Measurements from ENCODE around the gene KIN.

The KIN gene

DNA sequence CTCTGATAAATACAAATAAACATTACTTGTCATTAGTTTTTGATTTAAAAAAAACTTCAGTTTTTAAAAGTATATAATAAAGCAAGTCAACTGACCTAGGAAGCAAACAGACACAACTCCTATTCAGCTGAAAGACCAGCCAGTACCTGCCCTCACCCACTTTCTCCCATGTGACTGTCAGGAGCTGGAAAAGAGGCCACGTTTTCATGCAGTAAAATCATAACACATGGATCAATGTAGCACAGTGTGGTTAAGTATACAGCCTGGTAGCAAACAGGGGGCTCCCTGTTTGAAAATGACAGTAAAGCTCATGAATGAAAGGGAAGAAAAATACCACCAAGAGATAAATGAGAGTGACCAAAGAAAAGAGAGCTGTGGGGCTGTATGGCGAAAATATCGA lies 21.6 kb downstream of the KIN start:
- H3K36me3 ChIP-seq, result peaks cover 93% of the 10 kb centered on the region
- H3K27ac ChIP-seq, result no peak overlapping the region
- peaks cover 14 to 16% of the 10 kb centered on the region in 2 experiments for H3K4me1 ChIP-seq (ENCODE audit: control insufficient read depth in 1 of 2, insufficient read depth in 1 of 2, low read depth in 1 of 2, low read length in 1 of 2)
- H3K27me3 ChIP-seq, result no peaks in the 10 kb centered on the region
- H3K4me3 ChIP-seq (ENCODE audit: low read depth in 1 of 2, low read length in 1 of 2), result no peak overlapping the region
- no peak for TF ChIP-seq CTCF (IDR thresholded peaks at IDR 0.05)
- no peaks in the 10 kb centered on the region for H3K9me3 ChIP-seq

GRCh38 chr10:7763929-7764328 lies 23.9 kb downstream of the KIN start:
- Histone ChIP-seq H3K27me3 (no peaks in the 10 kb centered on the region), H3K36me3 (peaks cover 93% of the 10 kb centered on the region), H3K4me3 (ENCODE audit: low read depth in 1 of 2, low read length in 1 of 2) (no peak overlapping the region), H3K9me3 (no peaks in the 10 kb centered on the region), H3K27ac (peak overlapping the region; percentile 63), H3K4me1 (ENCODE audit: control insufficient read depth in 1 of 2, insufficient read depth in 1 of 2, low read depth in 1 of 2, low read length in 1 of 2) (peaks cover 14 to 16% of the 10 kb centered on the region in 2 experiments)
- TF ChIP-seq CTCF (IDR thresholded peaks at IDR 0.05), result no peak

DNA sequence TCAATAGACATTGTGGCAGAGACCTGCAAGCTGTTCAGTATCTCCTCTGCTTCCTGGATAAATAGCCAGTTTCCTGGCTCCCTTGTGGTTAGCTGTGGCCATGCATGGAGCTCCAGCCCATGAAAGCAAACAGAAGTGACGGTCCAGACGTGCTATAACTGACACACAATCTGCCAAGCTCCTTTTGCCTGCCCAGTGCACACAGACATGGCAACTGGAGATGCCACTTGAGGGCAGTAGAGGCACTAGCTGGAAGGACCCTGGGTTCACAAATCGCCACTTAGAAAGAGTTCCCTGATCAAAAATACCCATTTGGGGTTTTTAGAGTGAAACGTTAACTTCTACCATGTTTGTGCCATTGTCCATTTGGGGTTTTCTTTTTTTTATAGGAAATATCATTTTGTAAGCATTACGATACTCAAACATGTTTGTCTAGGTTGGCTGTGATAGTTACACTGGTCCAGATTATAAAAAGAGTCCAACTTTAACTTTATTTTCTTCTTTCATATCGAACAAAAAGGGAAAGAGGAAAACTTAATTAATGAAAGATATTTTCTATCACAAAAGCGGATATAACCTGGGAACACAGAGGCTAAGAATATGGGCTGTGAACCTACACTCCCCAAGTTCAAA lies 31.3 kb downstream of the KIN start:
- H3K27me3 ChIP-seq, result no peaks in the 10 kb centered on the region
- no peak for TF ChIP-seq CTCF (IDR thresholded peaks at IDR 0.05)
- peaks cover 89% of the 10 kb centered on the region for H3K36me3 ChIP-seq
- no peaks in the 10 kb centered on the region for H3K4me1 ChIP-seq (ENCODE audit: control insufficient read depth in 1 of 2, insufficient read depth in 1 of 2, low read depth in 1 of 2, low read length in 1 of 2)
- no peak overlapping the region for H3K27ac ChIP-seq
- H3K9me3 ChIP-seq, result no peaks in the 10 kb centered on the region
- no peak overlapping the region for H3K4me3 ChIP-seq (ENCODE audit: low read depth in 1 of 2, low read length in 1 of 2)

- H3K27me3 ChIP-seq, result no peaks in the 10 kb centered on the region
- peaks cover 89% of the 10 kb centered on the region for H3K36me3 ChIP-seq
- no peak overlapping the region for H3K27ac ChIP-seq
- H3K9me3 ChIP-seq, result no peaks in the 10 kb centered on the region
- no peak for TF ChIP-seq CTCF (IDR thresholded peaks at IDR 0.05)
- no peaks in the 10 kb centered on the region for H3K4me1 ChIP-seq (ENCODE audit: control insufficient read depth in 1 of 2, insufficient read depth in 1 of 2, low read depth in 1 of 2, low read length in 1 of 2)
- no peak overlapping the region for H3K4me3 ChIP-seq (ENCODE audit: low read depth in 1 of 2, low read length in 1 of 2)
Measured at GRCh38 chr10:7755103-7755502, 32.7 kb downstream of the KIN start.

GRCh38 chr10:7752251-7752650 lies 35.5 kb downstream of the KIN start:
- peaks cover 70% of the 10 kb centered on the region for H3K36me3 ChIP-seq
- no peak overlapping the region for H3K27ac ChIP-seq
- no peak overlapping the region for H3K4me3 ChIP-seq (ENCODE audit: low read depth in 1 of 2, low read length in 1 of 2)
- H3K9me3 ChIP-seq, result no peaks in the 10 kb centered on the region
- H3K27me3 ChIP-seq, result no peaks in the 10 kb centered on the region
- no peaks in the 10 kb centered on the region for H3K4me1 ChIP-seq (ENCODE audit: control insufficient read depth in 1 of 2, insufficient read depth in 1 of 2, low read depth in 1 of 2, low read length in 1 of 2)
- no peak for TF ChIP-seq CTCF (IDR thresholded peaks at IDR 0.05)

Measured in neutrophil (primary cell).